GM21360 (cell line): ENCODE data around the gene SETSIP.
A peak's percentile ranks its signal among the peaks of the same experiment; 100 is the strongest.
"Not testable (repeated sequence)": the region's sequence is repeated elsewhere in the genome, so short reads cannot be mapped to it uniquely, and the experiment has no call there.

Experiments used
- ATAC-seq: cut with Tn5 transposase; IDR thresholded peaks from one replicate; pipeline ENCODE4 v1.9.1; 2021; ENCODE audit warnings: mild to moderate bottlenecking, moderate library complexity; ENCODE audit not compliant: unreplicated experiment

SETSIP gene, protein sequence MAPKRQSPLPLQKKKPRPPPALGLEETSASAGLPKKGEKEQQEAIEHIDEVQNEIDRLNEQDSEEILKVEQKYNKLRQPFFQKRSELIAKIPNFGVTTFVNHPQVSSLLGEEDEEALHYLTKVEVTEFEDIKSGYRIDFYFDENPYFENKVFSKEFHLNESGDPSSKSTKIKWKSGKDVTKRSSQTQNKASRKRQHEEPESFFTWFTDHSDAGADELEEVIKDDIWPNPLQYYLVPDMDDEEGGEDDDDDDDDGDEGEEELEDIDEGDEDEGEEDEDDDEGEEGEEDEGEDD

DNA sequence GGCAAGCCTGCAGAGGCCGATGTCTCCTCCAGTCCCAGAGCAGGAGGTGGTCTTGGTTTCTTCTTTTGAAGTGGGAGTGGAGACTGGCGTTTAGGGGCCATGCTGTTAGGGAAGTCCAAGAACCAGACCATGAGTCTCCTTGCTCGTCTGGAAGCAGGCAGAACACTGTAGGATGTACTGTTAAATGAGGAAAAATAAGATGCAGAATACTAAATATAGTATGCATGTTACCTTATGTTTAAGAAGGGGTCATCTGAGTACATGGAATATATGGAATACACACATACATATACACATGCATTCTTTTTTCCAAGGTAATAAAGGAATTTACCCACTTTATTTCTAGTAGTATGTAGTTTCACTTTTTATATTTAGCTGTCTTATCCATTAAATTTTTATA is at the start of gene SETSIP:
Gene SETSIP (minus strand): TSS at position 101 of the 400 bp plus-strand sequence. CDS start 0 bp downstream, at position 101.
- ATAC-seq, result no peak

DNA sequence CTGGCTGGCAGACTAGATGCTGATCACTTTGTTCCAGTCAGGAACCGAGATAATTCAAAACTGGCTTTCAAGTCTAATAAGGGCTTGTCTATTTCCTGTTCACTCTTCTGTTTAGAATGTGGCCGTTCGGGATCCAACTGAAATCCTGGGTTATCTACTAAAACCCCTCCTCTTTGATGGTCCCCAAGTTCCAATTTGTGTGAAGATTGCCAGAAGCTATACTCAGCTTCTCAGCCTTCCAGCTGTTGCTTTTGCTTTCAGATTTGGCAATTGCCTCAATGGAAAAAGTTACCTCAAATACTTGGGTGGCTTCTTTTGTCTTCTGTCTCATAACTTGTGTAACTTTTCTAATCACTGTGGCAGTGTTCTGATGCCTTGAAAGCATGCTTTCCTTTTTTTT is 48.7 kb upstream of the SETSIP start:
- no peak for ATAC-seq

DNA sequence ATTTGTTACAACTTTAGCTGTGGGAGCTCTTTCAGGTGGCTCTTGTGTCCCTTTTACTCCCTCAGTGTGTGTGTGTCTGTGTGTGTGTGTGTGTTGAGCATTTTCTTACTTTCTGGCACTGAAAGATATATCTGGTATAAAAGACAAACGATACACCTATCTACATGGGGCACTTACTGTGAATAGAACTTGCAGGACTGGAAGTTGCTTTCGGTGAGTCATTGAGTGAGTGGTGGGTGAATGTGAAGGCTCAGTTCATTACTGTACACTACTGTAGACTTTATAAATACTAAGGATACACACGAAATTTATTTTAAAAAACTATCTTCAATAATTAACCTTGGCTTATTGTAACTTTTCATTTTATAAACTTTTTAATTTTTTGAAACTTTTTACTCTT is 43.6 kb upstream of the SETSIP start:
- no peak for ATAC-seq

DNA sequence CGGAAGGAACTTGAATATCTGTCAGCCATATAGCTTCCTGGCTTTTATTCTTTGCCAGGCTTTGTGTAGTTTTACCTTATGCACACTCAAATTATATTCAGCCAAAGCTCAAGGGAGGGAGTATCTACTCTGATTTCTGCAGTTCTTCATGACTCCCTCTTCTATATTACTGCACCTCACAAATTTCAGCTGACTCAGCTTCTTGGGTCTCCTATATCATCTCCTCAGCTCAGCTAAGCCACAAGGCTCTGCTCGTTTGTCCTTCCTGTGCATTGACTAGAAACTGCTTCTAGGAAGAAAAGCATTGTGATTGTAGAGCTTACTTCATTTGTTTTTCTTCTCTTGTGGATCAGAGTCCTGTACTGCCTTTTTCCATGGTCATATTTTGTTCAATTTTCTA is 42.3 kb upstream of the SETSIP start:
- ATAC-seq, result no peak

DNA sequence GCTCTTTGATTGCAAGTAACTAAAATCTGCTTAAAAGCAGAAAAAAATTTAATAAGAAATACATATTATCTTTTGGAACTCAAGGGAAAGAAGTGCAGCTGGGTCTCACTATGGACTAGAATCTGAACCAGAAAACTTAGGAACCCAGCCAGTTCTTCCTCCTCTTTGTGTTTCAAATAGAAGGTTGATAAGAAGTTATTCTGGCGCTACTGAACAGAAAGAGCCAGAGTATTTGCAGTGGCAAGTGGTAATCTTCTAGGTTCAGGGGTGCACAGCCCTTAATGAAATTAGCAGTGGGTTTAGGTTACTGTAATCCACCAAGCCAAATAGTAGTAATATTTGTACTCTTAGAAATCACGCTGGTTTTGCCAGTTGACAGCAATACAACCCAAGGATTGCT is 33.4 kb upstream of the SETSIP start:
- no peak for ATAC-seq

DNA sequence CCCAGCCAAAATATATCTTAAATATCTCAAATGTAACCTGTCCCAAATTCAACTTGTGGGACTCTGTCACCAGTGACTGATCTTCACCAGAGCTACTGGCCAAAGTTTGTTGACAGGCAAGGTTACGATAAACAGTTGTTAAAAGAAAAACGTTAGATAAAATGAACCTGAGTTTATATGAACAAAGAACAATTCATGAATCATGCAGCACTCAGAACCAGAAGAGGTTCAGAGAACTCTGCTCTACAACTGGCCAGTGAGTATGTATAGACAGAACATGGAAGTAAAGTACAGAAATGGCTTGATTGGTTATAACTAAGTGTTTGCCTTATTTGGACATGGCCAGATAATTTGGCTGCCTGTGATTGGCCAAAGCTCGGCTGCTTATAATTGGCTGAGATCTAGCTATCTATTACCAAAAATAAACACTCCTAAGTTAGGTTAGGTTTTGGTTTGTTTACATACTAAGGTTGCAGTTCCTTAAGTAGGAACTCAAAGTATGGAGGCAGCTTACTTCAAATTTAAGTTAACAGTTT is 30.4 kb upstream of the SETSIP start:
- no peak for ATAC-seq

DNA sequence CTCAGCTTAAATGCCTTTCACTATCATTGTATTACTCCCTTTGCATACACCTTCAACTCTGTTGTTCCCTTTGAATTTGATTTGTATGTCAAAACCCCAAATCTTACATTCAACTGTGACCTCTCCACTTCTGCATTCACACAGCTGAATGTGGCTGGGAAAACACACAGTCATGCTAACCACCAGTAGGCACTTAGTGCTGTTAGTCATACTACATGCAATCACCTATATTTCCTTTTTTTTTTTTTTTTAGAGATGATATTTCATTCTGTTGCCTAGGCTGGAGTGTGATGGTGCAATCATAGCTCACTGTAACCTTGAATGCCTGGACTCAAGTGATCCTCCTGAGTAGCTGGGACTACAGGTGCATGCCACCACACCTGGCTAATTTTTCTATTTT is 21.1 kb upstream of the SETSIP start:
- ATAC-seq, result no peak

DNA sequence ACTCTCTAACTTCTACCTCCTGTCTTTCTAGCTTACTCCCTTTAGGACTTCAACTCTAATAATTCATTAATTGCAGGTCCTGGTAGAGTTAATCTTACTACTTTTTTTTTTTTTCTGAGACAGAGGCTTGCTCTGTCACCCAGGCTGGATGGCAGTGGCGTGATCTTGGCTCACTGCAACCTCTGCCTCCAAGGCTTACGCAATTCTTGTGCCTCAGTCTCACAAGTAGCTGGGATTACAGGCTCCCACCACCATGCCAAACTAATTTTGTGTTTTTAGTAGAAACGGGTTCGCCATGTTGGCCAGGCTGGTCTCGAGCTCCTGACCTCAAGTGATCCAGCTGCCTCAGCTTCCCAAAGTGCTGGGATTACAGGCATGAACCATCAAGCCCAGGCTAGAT is 20.7 kb upstream of the SETSIP start:
- ATAC-seq, result no peak

DNA sequence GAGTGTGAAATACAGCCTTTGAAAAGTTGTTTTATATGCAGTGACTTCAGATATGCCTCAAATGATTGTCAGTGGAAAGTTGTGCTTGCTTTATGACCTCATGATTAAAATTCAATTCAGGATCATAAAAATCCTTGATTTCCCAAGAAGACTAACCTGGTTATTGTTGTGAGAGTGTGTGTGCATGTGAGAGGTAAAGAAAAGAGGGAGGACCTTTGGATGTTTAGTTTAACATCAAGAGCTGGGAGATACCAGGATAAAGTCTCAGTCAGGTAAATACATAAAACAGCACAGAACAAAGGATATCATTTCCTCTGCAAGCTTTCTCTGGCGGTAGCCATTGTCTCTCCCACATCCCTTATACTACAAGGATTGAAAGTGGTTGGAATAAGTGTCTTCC is 19.4 kb upstream of the SETSIP start:
- no peak for ATAC-seq

DNA sequence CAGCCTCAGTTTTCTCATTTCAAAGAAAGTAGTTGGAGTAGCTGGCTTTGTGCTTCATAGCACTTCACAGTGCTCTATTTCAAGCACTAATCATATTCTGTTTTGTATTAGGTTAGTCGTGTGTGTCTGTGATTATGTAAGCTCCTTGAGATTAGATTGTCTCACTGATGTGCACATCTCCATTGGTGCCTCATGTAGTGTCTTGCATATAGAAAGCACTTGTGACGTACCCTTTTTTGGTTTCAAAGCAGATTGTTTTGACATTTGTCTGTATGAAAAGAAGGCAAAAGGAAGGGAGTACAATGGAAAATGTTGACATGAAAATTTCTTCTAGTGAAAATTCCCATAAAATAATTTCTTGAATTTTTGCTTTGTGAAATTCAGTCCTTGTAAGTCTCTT is 18.9 kb upstream of the SETSIP start:
- ATAC-seq, result no peak

DNA sequence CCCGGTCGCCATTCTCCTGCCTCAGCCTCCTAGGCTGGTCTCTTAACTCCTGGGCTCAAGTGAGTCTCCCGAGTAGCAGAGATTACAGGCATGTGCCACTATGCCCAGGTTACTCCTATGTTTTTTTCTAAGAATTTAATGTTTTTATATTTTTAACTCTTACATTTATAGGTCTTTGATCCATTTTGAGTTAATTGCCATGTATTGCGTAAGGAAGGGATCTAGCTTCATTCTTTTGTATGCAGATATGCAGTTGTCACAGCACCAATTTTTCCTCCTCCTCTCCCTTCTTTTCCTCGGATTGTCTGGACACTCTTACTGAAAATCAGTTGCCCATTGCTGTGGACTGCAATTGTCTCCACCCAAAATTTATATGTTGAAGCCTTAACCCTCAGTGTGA is 16.4 kb upstream of the SETSIP start:
- ATAC-seq, result no peak

DNA sequence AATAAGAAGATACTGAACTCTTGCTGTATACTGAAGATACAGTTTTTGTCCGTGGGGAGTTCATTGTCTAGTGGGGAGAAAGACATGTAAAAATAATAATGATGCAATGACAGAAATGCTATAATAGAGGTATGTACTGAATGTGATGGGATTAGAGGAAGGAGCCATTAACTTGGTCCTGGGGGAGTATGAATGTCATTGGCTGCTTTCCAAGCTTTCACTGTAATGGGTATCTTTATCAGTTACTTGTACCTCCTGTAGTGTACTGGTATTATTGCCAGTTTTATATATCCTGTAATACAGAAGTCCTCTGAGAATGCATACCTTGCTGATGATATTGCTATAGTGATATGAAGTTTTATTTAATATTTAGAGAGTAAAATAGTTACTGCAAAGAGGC is 12.3 kb upstream of the SETSIP start:
- ATAC-seq, result no peak

DNA sequence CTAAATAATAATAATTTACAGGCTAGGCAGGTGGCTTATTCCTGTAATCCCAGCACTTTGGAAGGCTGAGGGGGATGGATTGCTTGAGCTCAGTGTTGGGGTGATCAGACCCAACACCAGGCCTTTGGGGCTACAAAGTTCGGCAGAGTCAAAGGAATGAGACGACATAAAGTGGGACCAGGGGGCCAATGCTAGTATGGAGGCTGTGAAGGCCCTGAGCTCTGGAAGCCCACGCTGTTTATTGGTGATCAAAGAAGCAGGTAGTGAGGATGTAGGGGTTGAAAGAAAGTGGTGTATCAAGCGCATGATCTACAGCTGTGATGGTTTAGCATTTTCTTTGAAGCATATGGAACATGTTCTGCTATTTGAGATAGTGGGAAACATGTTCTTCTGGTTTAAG is 10.5 kb upstream of the SETSIP start:
- no peak for ATAC-seq

DNA sequence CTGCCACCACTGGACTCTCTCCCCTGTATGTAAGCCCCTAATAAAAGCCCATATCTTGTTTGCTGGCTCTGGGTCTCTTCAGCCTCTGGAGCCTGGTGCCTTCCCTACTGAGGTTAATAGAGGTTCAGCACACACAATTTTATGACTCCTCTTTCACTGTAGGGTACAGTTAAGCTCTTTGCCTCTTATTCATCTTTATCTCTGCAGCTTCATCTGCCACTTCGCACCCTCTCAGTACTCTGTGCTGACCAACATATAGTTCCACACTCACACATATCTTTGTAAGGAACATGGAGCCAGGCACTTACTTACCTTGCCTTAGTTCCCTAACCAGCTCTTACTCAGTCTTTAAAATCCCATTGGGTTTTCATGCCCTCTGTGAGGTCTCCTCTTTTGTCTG is 9.4 kb upstream of the SETSIP start:
- ATAC-seq, result no peak

DNA sequence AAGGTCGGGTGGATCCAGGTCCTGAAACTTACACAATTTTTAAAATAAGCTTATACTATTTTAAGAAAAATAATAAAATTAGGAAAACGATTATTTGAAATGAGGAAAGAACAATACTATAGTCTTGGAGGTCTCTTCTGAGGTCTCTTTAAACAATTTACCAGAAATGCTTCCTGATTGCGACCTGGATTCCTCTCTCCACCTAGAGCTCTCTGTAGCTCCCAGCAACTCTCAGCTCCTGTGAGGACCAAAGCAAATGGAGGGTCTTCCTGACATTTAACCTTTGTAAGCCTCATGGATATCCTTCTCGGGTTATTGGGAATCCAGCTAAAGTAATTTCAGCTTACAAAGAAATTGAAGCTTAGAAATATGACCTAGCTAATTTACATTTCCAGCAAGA is 5.8 kb upstream of the SETSIP start:
- no peak for ATAC-seq

DNA sequence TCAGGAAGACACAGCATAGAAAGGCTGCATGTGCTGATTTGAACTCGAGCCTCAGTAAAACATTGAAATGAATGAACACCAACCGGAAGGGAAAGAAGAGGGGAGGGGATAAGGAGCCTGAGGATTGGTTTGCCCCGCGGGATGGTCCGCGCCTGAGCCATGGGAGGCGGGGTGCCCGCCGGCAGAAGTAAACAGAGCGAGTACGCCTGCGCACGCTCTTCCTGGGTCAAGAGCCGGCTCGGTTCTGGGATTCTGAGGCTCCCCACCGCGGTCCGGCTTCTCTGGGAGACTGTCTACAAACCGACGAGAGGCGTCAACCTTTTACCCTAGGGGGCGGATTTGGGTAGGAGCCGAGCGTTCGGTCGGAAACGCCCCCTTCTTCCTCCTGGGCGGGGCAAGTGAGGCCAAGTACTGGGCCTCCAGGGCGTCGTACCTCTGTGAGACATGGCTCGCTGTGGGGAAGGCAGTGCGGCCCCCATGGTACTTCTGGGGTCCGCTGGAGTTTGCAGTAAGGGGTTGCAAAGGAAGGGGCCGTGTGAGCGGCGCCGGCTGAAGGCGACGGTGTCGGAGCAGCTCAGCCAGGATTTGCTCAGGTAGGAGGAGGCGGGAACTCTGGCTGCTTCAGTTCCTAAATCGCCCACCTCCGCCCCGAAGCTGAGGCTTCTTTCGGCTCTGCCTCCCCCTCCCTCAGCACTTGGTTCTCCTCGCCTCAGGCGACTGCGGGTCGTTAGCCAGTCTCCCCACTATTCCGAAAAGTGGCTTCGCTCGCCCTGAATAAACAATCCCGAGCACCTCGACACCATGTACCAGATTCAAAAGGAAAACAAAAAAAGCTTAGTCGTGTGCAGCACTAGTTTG is 5.1 kb upstream of the SETSIP start, which contains the start of gene BTBD8:
Gene BTBD8 (plus strand): TSS at position 218 of the 858 bp plus-strand sequence. CDS start 227 bp downstream, at position 445.
- ATAC-seq, result peak; percentile 96

DNA sequence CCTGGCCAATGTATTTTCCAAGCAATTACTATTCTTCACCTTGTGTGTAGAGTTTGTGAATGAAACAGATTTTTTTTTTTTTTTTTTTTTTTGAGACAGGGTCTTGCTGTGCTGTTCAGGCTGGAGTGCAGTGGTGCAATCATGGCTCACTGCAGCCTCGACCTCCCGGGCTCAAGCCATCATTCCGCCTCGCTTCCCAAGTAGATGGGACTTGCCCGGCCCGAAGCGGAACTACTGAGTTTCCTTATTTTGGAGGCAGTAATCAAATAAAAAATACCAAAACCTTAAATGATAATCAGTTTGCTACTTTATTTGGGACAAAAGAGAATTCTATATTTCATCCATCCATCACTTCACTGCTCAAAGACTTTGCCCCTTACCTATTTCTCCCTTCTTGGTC is 4.2 kb upstream of the SETSIP start:
- ATAC-seq, result no peak

DNA sequence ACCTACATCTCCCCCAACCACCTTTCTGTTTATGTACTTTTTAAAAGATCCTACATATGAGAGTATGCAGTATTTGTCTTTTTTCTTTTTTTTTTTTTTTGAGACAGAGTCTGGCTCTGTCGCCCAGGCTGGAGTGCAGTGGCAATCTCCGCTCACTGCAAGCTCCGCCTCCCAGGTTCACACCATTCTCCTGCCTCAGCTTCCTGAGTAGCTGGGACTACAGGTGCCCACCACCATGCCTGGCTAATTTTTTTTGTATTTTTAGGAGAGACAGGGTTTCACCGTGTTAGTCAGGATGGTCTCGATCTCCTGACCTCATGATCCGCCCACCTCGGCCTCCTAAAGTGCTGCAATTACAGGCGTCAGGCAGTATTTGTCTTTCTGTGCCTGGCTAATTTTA is 2.9 kb upstream of the SETSIP start:
- not testable (repeated sequence) for ATAC-seq

DNA sequence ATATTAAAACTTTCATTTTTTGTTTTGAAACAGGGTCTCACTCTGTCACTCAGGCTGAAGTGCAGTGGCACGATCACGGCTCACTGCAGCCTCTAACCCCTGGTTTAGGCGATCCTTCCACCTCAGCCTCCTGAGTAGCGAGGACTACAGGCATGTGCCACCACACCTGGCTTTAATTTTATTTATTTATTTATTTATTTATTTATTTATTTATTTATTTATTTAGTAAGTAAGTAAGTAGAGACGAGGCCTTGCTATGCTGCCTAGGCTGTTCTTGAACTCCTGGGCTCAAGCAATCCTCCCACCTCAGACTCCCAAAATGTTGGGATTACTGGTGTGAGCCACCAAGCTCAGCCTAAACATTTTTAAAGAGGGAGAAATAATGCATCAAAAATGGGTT is 1.2 kb upstream of the SETSIP start:
- no peak for ATAC-seq

DNA sequence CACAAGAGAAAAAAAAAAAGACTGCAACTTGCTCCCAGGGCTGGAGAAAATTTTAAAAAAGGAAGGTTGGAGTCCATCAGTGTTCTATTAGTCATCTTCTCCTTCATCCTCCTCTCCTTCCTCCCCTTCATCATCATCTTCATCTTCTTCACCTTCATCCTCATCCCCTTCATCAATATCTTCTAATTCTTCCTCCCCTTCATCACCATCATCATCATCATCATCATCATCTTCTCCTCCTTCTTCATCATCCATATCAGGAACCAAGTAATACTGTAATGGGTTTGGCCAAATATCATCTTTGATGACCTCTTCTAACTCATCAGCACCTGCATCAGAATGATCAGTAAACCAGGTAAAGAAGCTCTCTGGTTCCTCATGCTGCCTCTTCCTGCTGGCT is 765 bp downstream of the SETSIP start:
- ATAC-seq, result not testable (repeated sequence)

DNA sequence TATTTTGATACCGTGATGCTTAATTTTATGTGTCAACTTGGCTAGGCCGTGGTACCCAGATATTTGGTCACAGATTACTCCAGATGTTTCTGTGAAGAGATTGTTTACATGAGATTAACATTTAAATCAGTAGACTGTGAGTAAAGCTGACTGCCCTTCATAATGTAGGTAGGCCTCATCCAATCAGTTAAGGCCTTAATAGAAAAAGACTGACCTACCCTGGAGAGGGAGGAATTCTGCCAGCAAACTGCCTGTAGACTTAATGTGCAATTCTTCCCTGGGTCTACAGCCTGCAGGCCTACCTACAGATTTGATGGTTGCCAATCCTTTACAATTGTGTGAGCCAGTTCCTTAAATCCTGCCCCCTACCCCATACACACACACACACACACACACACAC is 4.3 kb downstream of the SETSIP start:
- no peak for ATAC-seq

DNA sequence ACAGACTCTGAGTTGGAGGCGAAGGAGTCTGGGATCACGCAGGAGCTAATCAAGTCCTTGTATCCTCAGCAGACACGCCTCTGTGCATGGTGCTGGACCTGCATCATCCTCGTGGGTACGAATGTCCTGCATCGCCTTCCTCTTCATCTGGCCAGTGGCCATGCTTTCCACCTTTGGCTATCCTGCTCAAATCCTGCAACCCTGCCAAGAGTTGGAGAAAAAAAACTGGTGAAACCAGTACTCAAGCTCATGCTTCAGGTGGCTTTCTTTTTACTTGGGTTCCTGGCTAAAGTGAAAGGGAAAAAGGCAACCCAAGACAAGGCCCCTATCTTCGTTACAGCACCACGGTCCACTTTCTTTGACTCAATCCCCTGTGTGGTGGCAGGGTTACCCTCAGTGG is 8.9 kb downstream of the SETSIP start:
- no peak for ATAC-seq
